MM.1S (cell line): ENCODE measurements around the gene GALNTL6.
"Not testable (repeated sequence)": the region's sequence is repeated elsewhere in the genome, so short reads cannot be mapped to it uniquely, and the experiment has no call there.

Experiments
- DNase-seq: peaks from one replicate; pipeline ENCODE4 v3.0.0-alpha.2; 2015
- H2AFZ ChIP-seq: fragments of 300-600 bp; sonication (generic); 2 replicates; pipeline ENCODE4 v1.6.0; 2016; ENCODE audit warnings: antibody characterized with exemption, low read length
- H3F3A ChIP-seq: fragments of 300-600 bp; sonication (generic); 2 replicates; pipeline ENCODE4 v1.6.1; 2016; ENCODE audit warnings: mild to moderate bottlenecking, antibody characterized with exemption, low read length, moderate library complexity, mixed read lengths; ENCODE audit not compliant: insufficient read depth
- H3K27ac ChIP-seq: fragments of 300-600 bp; sonication (generic); 2 replicates; pipeline ENCODE4 v1.5.1; 2016; ENCODE audit warnings: mild to moderate bottlenecking, low read length
- H3K27me3 ChIP-seq: fragments of 300-600 bp; sonication (generic); replicated peaks from 2 replicates; pipeline ENCODE4 v1.6.0; 2016; ENCODE audit warnings: low read length; ENCODE audit not compliant: insufficient read depth
- H3K36me3 ChIP-seq: fragments of 300-600 bp; sonication (generic); replicated peaks from 2 replicates; pipeline ENCODE4 v1.6.1; 2016; ENCODE audit warnings: mild to moderate bottlenecking, low read length, mixed read lengths; ENCODE audit not compliant: insufficient read depth
- H3K4me1 ChIP-seq: fragments of 300-600 bp; sonication (generic); 2 replicates; pipeline ENCODE4 v1.6.1; 2016; ENCODE audit warnings: low read length, mixed read lengths
- H3K4me2 ChIP-seq: fragments of 300-600 bp; sonication (generic); 2 replicates; pipeline ENCODE4 v1.6.0; 2016; ENCODE audit warnings: low read depth, low read length
- H3K4me3 ChIP-seq: fragments of 300-600 bp; sonication (generic); 2 replicates; pipeline ENCODE4 v1.5.1; 2016; ENCODE audit warnings: low read length, mixed read lengths
- H3K79me2 ChIP-seq: fragments of 300-600 bp; sonication (generic); 2 replicates; pipeline ENCODE4 v1.6.1; 2016; ENCODE audit warnings: mixed run types, low read length, mixed read lengths
- H3K9ac ChIP-seq: fragments of 300-600 bp; sonication (generic); 2 replicates; pipeline ENCODE4 v1.6.1; 2016; ENCODE audit warnings: low read length, mixed read lengths
- H3K9me2 ChIP-seq: fragments of 300-600 bp; sonication (generic); replicated peaks from 2 replicates; pipeline ENCODE4 v1.6.1; 2016; ENCODE audit warnings: mild to moderate bottlenecking, low read length, mixed read lengths; ENCODE audit not compliant: insufficient read depth
- H3K9me3 ChIP-seq: fragments of 300-600 bp; sonication (generic); replicated peaks from 2 replicates; pipeline ENCODE4 v1.6.1; 2016; ENCODE audit warnings: mild to moderate bottlenecking, low read length, mixed read lengths; ENCODE audit not compliant: insufficient read depth
- H4K20me1 ChIP-seq: fragments of 300-600 bp; sonication (generic); 2 replicates; pipeline ENCODE4 v1.6.1; 2016; ENCODE audit warnings: mild to moderate bottlenecking, low read length, moderate library complexity, mixed read lengths; ENCODE audit not compliant: insufficient read depth
- EZH2 ChIP-seq: fragments of 300-600 bp; sonication (generic); optimal IDR thresholded peaks from 2 replicates; pipeline ENCODE3; 2017; ENCODE audit warnings: low read depth, mild to moderate bottlenecking, antibody characterized with exemption, low read length, mixed read lengths
- EZH2phosphoT487 ChIP-seq: fragments of 300-600 bp; sonication (generic); IDR thresholded peaks from 2 replicates; pipeline ENCODE4 v1.6.1; 2018; ENCODE audit warnings: antibody characterized with exemption, low read length
- TF ChIP-seq, protein P1 (sequence below): fragments of 300-600 bp; sonication (generic); IDR thresholded peaks from 2 replicates; pipeline ENCODE4 v1.5.1; 2016; ENCODE audit warnings: antibody characterized with exemption, low read length, mixed read lengths

Gene GALNTL6

DNA sequence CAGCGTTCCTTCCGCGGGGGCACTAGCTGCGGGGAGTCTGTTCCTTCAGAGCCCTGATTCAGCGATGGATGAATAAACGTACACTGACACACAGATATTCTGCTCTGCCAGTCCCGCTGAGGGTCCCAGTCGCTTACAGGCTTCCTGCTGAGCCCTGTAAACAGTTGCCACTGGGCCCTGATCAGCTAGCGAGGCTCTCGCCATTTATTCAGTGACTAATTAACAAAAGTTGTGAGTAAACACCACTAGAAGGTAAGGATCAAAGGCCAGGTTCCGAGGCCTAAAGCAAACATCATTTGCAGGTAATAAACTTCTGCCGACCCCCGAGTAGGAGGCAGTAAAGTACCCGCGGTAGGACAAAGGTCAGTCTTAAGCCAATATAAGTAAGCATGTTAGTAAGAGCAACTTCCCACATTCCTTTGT lies 912.8 kb downstream of the GALNTL6 start:
- Histone ChIP-seq H3K36me3 (no peaks in the 10 kb centered on the region), H3K4me3 (no peak overlapping the region), H3K4me2 (no peak overlapping the region), H4K20me1 (no peaks in the 10 kb centered on the region), H3K27ac (no peak overlapping the region), H3K9me3 (no peaks in the 10 kb centered on the region), H3F3A (no peaks in the 10 kb centered on the region), H3K79me2 (no peaks in the 10 kb centered on the region), H3K27me3 (no peaks in the 10 kb centered on the region), H3K4me1 (no peaks in the 10 kb centered on the region), H2AFZ (no peak overlapping the region), H3K9ac (no peak overlapping the region), H3K9me2 (no peaks in the 10 kb centered on the region)
- TF ChIP-seq EZH2phosphoT487 = no peak
- TF ChIP-seq EZH2 = no peak
- TF ChIP-seq, protein P1, sequence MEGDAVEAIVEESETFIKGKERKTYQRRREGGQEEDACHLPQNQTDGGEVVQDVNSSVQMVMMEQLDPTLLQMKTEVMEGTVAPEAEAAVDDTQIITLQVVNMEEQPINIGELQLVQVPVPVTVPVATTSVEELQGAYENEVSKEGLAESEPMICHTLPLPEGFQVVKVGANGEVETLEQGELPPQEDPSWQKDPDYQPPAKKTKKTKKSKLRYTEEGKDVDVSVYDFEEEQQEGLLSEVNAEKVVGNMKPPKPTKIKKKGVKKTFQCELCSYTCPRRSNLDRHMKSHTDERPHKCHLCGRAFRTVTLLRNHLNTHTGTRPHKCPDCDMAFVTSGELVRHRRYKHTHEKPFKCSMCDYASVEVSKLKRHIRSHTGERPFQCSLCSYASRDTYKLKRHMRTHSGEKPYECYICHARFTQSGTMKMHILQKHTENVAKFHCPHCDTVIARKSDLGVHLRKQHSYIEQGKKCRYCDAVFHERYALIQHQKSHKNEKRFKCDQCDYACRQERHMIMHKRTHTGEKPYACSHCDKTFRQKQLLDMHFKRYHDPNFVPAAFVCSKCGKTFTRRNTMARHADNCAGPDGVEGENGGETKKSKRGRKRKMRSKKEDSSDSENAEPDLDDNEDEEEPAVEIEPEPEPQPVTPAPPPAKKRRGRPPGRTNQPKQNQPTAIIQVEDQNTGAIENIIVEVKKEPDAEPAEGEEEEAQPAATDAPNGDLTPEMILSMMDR = no peak
- DNase-seq = no peak

GRCh38 chr4:172727631-172728030 lies 914.4 kb downstream of the GALNTL6 start:
- H2AFZ ChIP-seq = no peak overlapping the region
- TF ChIP-seq, protein P1 = no peak
- no peak for TF ChIP-seq EZH2
- no peak for TF ChIP-seq EZH2phosphoT487

GRCh38 chr4:172733645-172734044 lies 920.4 kb downstream of the GALNTL6 start:
- not testable (repeated sequence) for H2AFZ ChIP-seq, H3K9me2 ChIP-seq, H3K27me3 ChIP-seq, H3K36me3 ChIP-seq, H3K27ac ChIP-seq, H3K4me3 ChIP-seq, DNase-seq, H3K9ac ChIP-seq, H3K4me2 ChIP-seq, H4K20me1 ChIP-seq, H3K9me3 ChIP-seq, H3F3A ChIP-seq, H3K4me1 ChIP-seq, H3K79me2 ChIP-seq

More at GRCh38 chr4:172727631-172728030, 914.4 kb downstream of the GALNTL6 start:
- Histone ChIP-seq H3K79me2 (no peaks in the 10 kb centered on the region), H4K20me1 (no peaks in the 10 kb centered on the region), H3K27ac (no peak overlapping the region), H3K9ac (no peak overlapping the region), H3K4me1 (no peaks in the 10 kb centered on the region), H3K9me2 (no peaks in the 10 kb centered on the region), H3K27me3 (no peaks in the 10 kb centered on the region), H3K36me3 (no peaks in the 10 kb centered on the region), H3K9me3 (no peaks in the 10 kb centered on the region), H3K4me3 (no peak overlapping the region), H3K4me2 (no peak overlapping the region), H3F3A (no peaks in the 10 kb centered on the region)
- DNase-seq = no peak

DNA sequence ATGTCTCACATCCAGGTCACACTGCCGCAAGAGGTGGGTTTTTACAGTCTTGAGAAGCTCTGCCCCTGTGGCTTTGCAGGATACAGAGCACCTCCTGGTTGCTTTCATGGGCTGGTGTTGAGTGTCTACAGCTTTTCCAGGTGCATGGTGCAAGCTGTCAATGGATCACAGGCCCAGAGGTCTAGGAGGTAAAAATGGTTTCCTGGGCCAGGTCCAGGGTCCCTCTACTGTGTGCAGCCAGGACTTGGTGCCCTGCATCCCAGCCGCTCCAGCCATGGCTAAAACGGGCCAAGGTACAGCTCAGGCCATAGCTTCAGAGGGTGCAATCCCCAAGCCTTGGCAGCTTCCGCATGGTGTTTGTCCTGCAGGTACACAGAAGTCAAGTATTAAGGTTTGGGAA lies 921.4 kb downstream of the GALNTL6 start:
- Histone ChIP-seq H2AFZ (no peak overlapping the region), H3K27me3 (no peaks in the 10 kb centered on the region), H3K9ac (no peak overlapping the region), H3K9me2 (no peaks in the 10 kb centered on the region), H3K4me2 (no peak overlapping the region), H3K9me3 (no peaks in the 10 kb centered on the region), H3K36me3 (no peaks in the 10 kb centered on the region), H3F3A (no peaks in the 10 kb centered on the region), H3K79me2 (no peaks in the 10 kb centered on the region), H3K4me3 (no peak overlapping the region), H3K27ac (no peak overlapping the region), H3K4me1 (no peaks in the 10 kb centered on the region), H4K20me1 (no peaks in the 10 kb centered on the region)
- no peak for TF ChIP-seq EZH2
- no peak for TF ChIP-seq EZH2phosphoT487
- TF ChIP-seq, protein P1 = no peak
- DNase-seq = no peak
